Right lobe of liver (tissue), 6 donors: Measurements from ENCODE around the gene MCTP1. TPM values are rescaled to one million over a fixed set of nuclear protein-coding genes. Genes with fewer than 3 reads are reported as not detected.

Source experiments
- ATAC-seq, 4 donors: fragments of 200-7000 bp; cut with Tn5 transposase; one replicate each; pipeline ENCODE4 v1.9.1; 2020; ENCODE audit warnings: mild to moderate bottlenecking in 4 of 4, moderate library complexity in 4 of 4
- DNase-seq, 3 donors: peaks; one replicate each; pipeline ENCODE4 v3.0.0-alpha.2; 2020
- H3K27ac ChIP-seq, 3 donors: fragments of 200-600 bp; one replicate each; pipeline ENCODE4 v1.8.0; 2022
- H3K27me3 ChIP-seq, 2 donors: fragments of 200-600 bp; one replicate each; pipeline ENCODE4 v1.8.0; 2022
- H3K36me3 ChIP-seq, 4 donors: fragments of 200-600 bp; sonication (generic) in 1 of 4; one replicate each; pipeline versions ENCODE4 v1.5.1 to v1.8.0; 2017 to 2022; ENCODE audit warnings: control low read depth in 1 of 4
- H3K4me1 ChIP-seq, 4 donors: fragments of 200-600 bp; sonication (generic) in 1 of 4; one replicate each; pipeline versions ENCODE4 v1.5.1 to v1.8.0; 2017 to 2022; ENCODE audit warnings: control low read depth in 1 of 4
- H3K4me3 ChIP-seq, 3 donors: fragments of 200-600 bp; one replicate each; pipeline ENCODE4 v1.8.0; 2022
- H3K9me3 ChIP-seq, 4 donors: fragments of 200-600 bp; sonication (generic) in 1 of 4; one replicate each; pipeline versions ENCODE4 v1.5.1 to v1.8.0; 2017 to 2022; ENCODE audit warnings: control low read depth in 1 of 4
- POLR2A ChIP-seq: fragments of 450-650 bp; IDR thresholded peaks from one replicate; pipeline ENCODE4 v1.6.1; 2017; ENCODE audit warnings: antibody characterized with exemption, mild to moderate bottlenecking
- WGBS: methylation state at CpG from one replicate; pipeline ENCODE4 v1.1.6; 2018; ENCODE audit warnings: low coverage, low lambda C conversion rate; ENCODE audit not compliant: insufficient coverage; ENCODE audit errors: missing lambda C conversion rate; 5-methylcytosine and 5-hydroxymethylcytosine counted together
- intact Hi-C, 2 donors: fragments of 100-400 bp; cut with DNase I; formaldehyde crosslinking; loops; one replicate each; pipeline versions ENCODE4 v1.11.2 to v1.14.1; 2022
- total RNA-seq, 6 experiments: library from RNA; depleted of rRNA in 2 of 6; stranded (reverse); fragments of >200 nt in 2 of 6; fragmentation: NEBNext Ultra II Directional in 3 of 6; extraction: Animal tissue kit (Norgen Biotek cat#: 25700) in 3 of 6; gene quantifications; one replicate each; pipeline versions ENCODE4 v1.1.0 to v1.2.4, GENCODE V29; 2016 to 2023
- TF ChIP-seq, protein P1 (sequence below), 4 donors: fragments of 200-600 bp in 3 of 4; fragments of 450-650 bp in 1 of 4; IDR thresholded peaks; one replicate each; pipeline versions ENCODE4 v1.5.1 to v1.8.0; 2016 to 2022; ENCODE audit warnings: antibody characterized with exemption in 4 of 4, mild to moderate bottlenecking in 2 of 4
- donor health status: DM: no; HTN: yes; CAD: no.
- donor health status: DM: no; HTN: no; CAD: no.
- donor health status: DM: no; HTN: no; CAD: no.
- donor health status: DM: no; HTN: yes; CAD: no.
- donor health status: DM: no; HTN: yes; CAD: no.

MCTP1 gene
- total RNA-seq, 6 experiments from 2014 or later = 1.2 to 5.9 (median 3.5) TPM

DNA sequence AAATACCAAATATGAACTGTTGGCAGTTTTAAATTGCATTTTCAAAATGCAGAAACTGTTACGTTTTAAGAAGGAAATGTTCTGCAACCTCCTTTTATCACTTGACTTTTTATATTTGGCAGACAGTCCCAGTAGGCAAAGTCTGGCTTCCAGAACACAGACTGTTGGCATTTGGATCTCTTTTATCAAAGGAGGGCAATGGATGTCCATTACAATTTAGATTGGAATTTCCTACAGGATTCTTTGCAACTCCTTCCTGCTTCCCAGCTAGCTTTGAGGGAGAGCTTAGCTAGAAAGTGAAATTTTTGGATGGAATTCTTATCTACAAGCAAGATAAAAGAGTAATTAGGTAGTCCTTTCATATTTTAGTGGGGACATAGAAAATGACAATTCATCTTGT lies 523.8 kb downstream of the MCTP1 start:
- Histone ChIP-seq H3K4me1 (no peaks in the 10 kb centered on the region), H3K4me3 (no peak overlapping the region), H3K27ac (no peak overlapping the region), H3K27me3 (no peaks in the 10 kb centered on the region), H3K9me3 (no peaks in the 10 kb centered on the region), H3K36me3 (no peaks in the 10 kb centered on the region)
- TF ChIP-seq, protein P1, sequence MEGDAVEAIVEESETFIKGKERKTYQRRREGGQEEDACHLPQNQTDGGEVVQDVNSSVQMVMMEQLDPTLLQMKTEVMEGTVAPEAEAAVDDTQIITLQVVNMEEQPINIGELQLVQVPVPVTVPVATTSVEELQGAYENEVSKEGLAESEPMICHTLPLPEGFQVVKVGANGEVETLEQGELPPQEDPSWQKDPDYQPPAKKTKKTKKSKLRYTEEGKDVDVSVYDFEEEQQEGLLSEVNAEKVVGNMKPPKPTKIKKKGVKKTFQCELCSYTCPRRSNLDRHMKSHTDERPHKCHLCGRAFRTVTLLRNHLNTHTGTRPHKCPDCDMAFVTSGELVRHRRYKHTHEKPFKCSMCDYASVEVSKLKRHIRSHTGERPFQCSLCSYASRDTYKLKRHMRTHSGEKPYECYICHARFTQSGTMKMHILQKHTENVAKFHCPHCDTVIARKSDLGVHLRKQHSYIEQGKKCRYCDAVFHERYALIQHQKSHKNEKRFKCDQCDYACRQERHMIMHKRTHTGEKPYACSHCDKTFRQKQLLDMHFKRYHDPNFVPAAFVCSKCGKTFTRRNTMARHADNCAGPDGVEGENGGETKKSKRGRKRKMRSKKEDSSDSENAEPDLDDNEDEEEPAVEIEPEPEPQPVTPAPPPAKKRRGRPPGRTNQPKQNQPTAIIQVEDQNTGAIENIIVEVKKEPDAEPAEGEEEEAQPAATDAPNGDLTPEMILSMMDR (IDR thresholded peaks at IDR 0.05) = no peak
- TF ChIP-seq POLR2A = no peak
- WGBS = 14% methylated on average over 1 of the region's 1 CpG
- ATAC-seq = no peak
- intact Hi-C loops = no loop called here
- DNase-seq = no peak

DNA sequence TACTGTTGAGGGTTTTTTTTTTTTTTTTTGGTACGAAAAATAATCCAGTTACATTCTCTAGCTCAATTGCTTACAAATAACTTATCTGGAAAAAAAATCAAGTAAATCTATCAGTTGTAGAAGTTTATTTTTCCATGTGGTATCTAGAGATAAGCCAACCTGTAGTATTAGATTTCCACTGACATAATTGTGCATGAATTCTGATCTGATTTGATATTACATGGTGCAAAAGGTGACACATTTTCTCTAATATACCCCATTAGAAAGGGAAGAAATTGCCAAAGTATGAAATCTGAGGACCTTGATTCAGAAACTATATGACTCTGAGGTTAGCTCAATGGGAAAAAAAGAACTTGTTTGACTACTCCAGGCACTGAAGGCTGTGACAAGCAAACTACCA lies 524.9 kb downstream of the MCTP1 start:
- DNase-seq = no peak
- Histone ChIP-seq H3K4me3 (no peak overlapping the region), H3K27me3 (no peaks in the 10 kb centered on the region), H3K36me3 (no peaks in the 10 kb centered on the region), H3K9me3 (no peaks in the 10 kb centered on the region), H3K4me1 (no peaks in the 10 kb centered on the region), H3K27ac (no peak overlapping the region)
- 39% methylated on average over 1 of the region's 1 CpG for WGBS
- intact Hi-C loops = no loop called here
- ATAC-seq = no peak
- TF ChIP-seq POLR2A = no peak
- TF ChIP-seq, protein P1 (IDR thresholded peaks at IDR 0.05) = no peak

DNA sequence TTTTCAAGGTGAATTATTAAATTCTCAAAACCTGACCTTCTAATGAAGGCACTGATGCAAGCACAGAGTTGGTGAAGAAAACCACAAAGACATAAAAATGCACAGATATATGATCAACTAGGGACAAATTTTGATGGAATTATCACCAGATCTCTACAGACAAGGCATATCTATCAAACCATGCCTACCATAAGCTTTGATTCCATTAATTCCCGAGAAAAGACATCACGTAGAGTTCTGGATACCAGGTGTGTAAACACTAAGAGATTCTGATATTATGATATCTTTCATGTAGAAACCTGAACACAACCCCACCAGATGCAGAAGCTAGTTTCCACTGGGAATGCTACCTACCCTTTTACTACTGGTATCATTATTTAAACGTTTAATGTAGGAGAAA lies 525.9 kb downstream of the MCTP1 start:
- H3K27ac ChIP-seq = no peak overlapping the region
- WGBS = 56% methylated on average over 3 of the region's 3 CpGs
- TF ChIP-seq, protein P1 (IDR thresholded peaks at IDR 0.05) = no peak
- no peak for TF ChIP-seq POLR2A
- H3K36me3 ChIP-seq = no peaks in the 10 kb centered on the region
- no peaks in the 10 kb centered on the region for H3K27me3 ChIP-seq
- DNase-seq = no peak
- no peaks in the 10 kb centered on the region for H3K9me3 ChIP-seq
- ATAC-seq = no peak
- no peaks in the 10 kb centered on the region for H3K4me1 ChIP-seq
- H3K4me3 ChIP-seq = no peak overlapping the region
- intact Hi-C loops = no loop called here

DNA sequence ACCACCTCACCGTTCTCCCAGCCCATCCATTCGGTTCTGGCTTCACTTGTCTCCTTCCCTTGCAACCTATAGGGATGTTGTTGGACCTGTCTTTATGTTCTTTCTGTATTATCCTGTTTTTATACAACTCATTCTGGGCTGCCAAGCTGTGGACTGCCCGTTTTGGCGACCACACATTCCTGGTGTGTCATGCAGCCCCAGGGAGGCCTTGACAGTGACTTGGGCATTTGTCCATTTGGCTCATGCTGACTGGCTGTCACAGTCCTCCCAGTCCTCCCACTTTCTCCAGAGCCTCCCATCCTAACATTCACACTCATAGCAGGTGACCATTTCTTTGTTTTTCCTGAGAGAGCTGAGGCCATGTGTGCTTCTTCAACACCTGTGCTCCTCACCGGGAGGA lies 530.1 kb downstream of the MCTP1 start:
- Histone ChIP-seq H3K9me3 (no peaks in the 10 kb centered on the region), H3K4me3 (no peak overlapping the region), H3K27ac (no peak overlapping the region), H3K4me1 (no peaks in the 10 kb centered on the region), H3K27me3 (no peaks in the 10 kb centered on the region), H3K36me3 (no peaks in the 10 kb centered on the region)
- TF ChIP-seq, protein P1 (IDR thresholded peaks at IDR 0.05) = no peak
- no peak for TF ChIP-seq POLR2A
- ATAC-seq (no peak), DNase-seq (no peak)
- 71% methylated on average over 5 of the region's 5 CpGs for WGBS
- intact Hi-C loops = no loop called here

DNA sequence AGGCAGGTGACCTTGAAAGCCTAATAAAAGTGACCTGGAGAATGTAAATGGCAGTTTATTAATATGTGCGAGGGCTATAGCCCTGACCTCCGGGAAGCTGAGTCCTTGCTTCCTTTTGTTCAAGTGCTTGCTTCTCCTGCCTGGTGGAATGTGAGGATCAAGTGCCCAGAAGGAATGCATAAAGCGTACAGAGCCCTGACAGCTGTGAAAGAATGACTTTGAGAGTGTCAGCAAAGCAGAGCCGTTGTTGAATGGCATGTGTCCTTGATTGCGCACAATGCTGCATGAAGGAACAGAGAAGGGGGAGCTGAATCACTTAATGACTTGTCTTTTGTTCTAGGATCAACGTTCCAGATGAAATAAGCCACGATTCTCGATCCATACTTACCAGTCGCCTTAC lies 533.4 kb downstream of the MCTP1 start:
- Histone ChIP-seq H3K27ac (no peak overlapping the region), H3K9me3 (no peaks in the 10 kb centered on the region), H3K4me3 (no peak overlapping the region), H3K36me3 (no peaks in the 10 kb centered on the region), H3K27me3 (no peaks in the 10 kb centered on the region), H3K4me1 (no peaks in the 10 kb centered on the region)
- 73% methylated on average over 7 of the region's 9 CpGs for WGBS
- intact Hi-C loops = no loop called here
- DNase-seq (no peak), ATAC-seq (no peak)
- TF ChIP-seq, protein P1 (IDR thresholded peaks at IDR 0.05) = no peak
- TF ChIP-seq POLR2A = no peak
